Activated T-helper 1 cell treated with anti-CD3 and anti-CD28 coated beads, Interleukin-12 subunit alpha, Interleukin-12 subunit beta, Interleukin-2, Interleukin-4 antibody, amounts not matched to agents 30 ng/mL and 10 ng/mL and 1 ng/mL, durations not matched to agents 14 hours and 24 hours and 36 hours (primary cell): ENCODE results near the gene SLC16A12. TPM values are rescaled to one million over a fixed set of nuclear protein-coding genes. Genes with fewer than 3 reads are reported as not detected.

Source experiments
- total RNA-seq: library from RNA; stranded (reverse); gene quantifications from 2 replicates; pipeline ENCODE4 v1.2.3, GENCODE V29; 2022

Gene SLC16A12
- total RNA-seq, 1 donor from 2014 or later: not detected

Other genes with a start within 250 kb of the SLC16A12 start
- gene IFIT2, start 233.5 kb downstream of the SLC16A12 start, total RNA-seq: 0.34 and 0.47 TPM in 2 replicates
- gene IFIT3, start 207.6 kb downstream of the SLC16A12 start, total RNA-seq: 0.83 and 0.91 TPM in 2 replicates
- not detected in 2 replicates for gene IFIT1B, start 157.5 kb downstream of the SLC16A12 start, total RNA-seq
- gene IFIT1, start 143.0 kb downstream of the SLC16A12 start, total RNA-seq: 0.39 and 0.59 TPM in 2 replicates
- gene IFIT5, start 121.0 kb downstream of the SLC16A12 start, total RNA-seq: 8.7 TPM in 2 replicates
- 3.2 and 4.8 TPM in 2 replicates for gene PANK1, start 109.6 kb upstream of the SLC16A12 start, total RNA-seq
- gene KIF20B, start 166.0 kb upstream of the SLC16A12 start, total RNA-seq: 48.7 TPM in 2 replicates